ENCODE results near the gene KDM2A.

- TF ChIP-seq CTCF (IDR thresholded peaks at IDR 0.05; ENCODE audit: insufficient read depth, low read depth, low read length) (no peak), EZH2 (IDR thresholded peaks at IDR 0.05; ENCODE audit: insufficient read depth, low read length) (no peak)
These were observed 60.9 kb downstream of the KDM2A start for GRCh38 chr11:67179892-67180490.

Measured in astrocyte (in vitro differentiated cells and primary cell).